ENCODE results near the gene B4GALNT1.

GRCh38 chr12:57604454-57604991 lies 28.5 kb downstream of the B4GALNT1 start, which contains the start of gene DTX3:
- TF ChIP-seq CTCF (conservative IDR thresholded peaks at IDR 0.05; ENCODE audit: low read length) (no peak), EZH2phosphoT487 (IDR thresholded peaks at IDR 0.05; ENCODE audit: borderline replicate concordance, low read depth, low read length) (no peak)
